CD14-positive monocyte (primary cell): Measurements from ENCODE around the gene SCAP. TPM values are rescaled to one million over a fixed set of nuclear protein-coding genes. Genes with fewer than 3 reads are reported as not detected.

ENCODE experiments used
- DNase-seq, 3 donors: peaks; one replicate each; pipeline ENCODE4 v3.0.0-alpha.2; 2011 to 2022
- H2AFZ ChIP-seq: 2 replicates; pipeline ENCODE4 v1.6.0; 2012; ENCODE audit warnings: mild to moderate bottlenecking, low read depth, low read length, inconsistent platforms; ENCODE audit not compliant: insufficient read depth, poor library complexity, severe bottlenecking
- H3K27ac ChIP-seq, 2 donors: 1 replicate in 1 of 2; 2 replicates in 1 of 2; pipeline ENCODE4 v1.5.1; 2012 to 2013; ENCODE audit warnings: low read length in 2 of 2, control low read depth in 1 of 2, inconsistent platforms in 1 of 2, low read depth in 1 of 2, mild to moderate bottlenecking in 1 of 2
- H3K27me3 ChIP-seq, 2 donors: one replicate each; pipeline versions ENCODE4 v1.6.0 to v1.6.1; 2011 to 2013; ENCODE audit warnings: low read length in 2 of 2; ENCODE audit not compliant: control insufficient read depth in 2 of 2, insufficient read depth in 2 of 2
- H3K36me3 ChIP-seq, 2 donors: replicated peaks in 1 of 2; 1 replicate in 1 of 2; 2 replicates in 1 of 2; pipeline versions ENCODE4 v1.5.1 to v1.6.1; 2012 to 2013; ENCODE audit warnings: low read length in 2 of 2, control low read depth in 1 of 2, inconsistent platforms in 1 of 2, mild to moderate bottlenecking in 1 of 2; ENCODE audit not compliant: insufficient read depth in 2 of 2, control insufficient read depth in 1 of 2
- H3K4me1 ChIP-seq, 2 donors: 1 replicate in 1 of 2; 2 replicates in 1 of 2; pipeline versions ENCODE4 v1.5.1 to v1.6.1; 2012 to 2013; ENCODE audit warnings: low read length in 2 of 2, control low read depth in 1 of 2, inconsistent platforms in 1 of 2, mild to moderate bottlenecking in 1 of 2, moderate library complexity in 1 of 2; ENCODE audit not compliant: insufficient read depth in 2 of 2, control insufficient read depth in 1 of 2
- H3K4me2 ChIP-seq: replicated peaks from 2 replicates; pipeline ENCODE3; 2012; ENCODE audit warnings: low read length, moderate library complexity, mild to moderate bottlenecking; ENCODE audit not compliant: poor library complexity, severe bottlenecking; ENCODE audit errors: extremely low read depth
- H3K4me3 ChIP-seq, 3 experiments: fragments of 200-600 bp in 1 of 3; sonication (generic) in 1 of 3; replicated peaks in 1 of 3; 1 replicate in 2 of 3; 2 replicates in 1 of 3; pipeline ENCODE4 v1.5.1; 2011 to 2013; ENCODE audit warnings: low read length in 3 of 3, mild to moderate bottlenecking in 3 of 3, control low read depth in 2 of 3, low read depth in 2 of 3, inconsistent platforms in 1 of 3, moderate library complexity in 1 of 3
- H3K79me2 ChIP-seq: 2 replicates; pipeline ENCODE4 v1.6.0; 2012; ENCODE audit warnings: mild to moderate bottlenecking, control low read depth, inconsistent platforms, low read length, moderate library complexity; ENCODE audit not compliant: insufficient read depth
- H3K9ac ChIP-seq: 2 replicates; pipeline ENCODE4 v1.6.0; 2017; ENCODE audit warnings: low read length, mild to moderate bottlenecking; ENCODE audit not compliant: insufficient read depth, poor library complexity, severe bottlenecking
- H3K9me3 ChIP-seq, 2 donors: replicated peaks in 1 of 2; 1 replicate in 1 of 2; 2 replicates in 1 of 2; pipeline versions ENCODE4 v1.5.1 to v1.6.1; 2012 to 2013; ENCODE audit warnings: low read length in 2 of 2, control low read depth in 1 of 2; ENCODE audit not compliant: control insufficient read depth in 1 of 2, insufficient read depth in 1 of 2
- H4K20me1 ChIP-seq: 2 replicates; pipeline ENCODE4 v1.6.0; 2012; ENCODE audit warnings: mild to moderate bottlenecking, low read length, control low read depth, moderate library complexity; ENCODE audit not compliant: insufficient read depth
- H3K27ac Mint-ChIP-seq, 7 donors: one replicate each; pipeline ENCODE4 v1.8.0; 2020; ENCODE audit warnings: mild to moderate bottlenecking in 7 of 7, mixed read lengths in 7 of 7, moderate library complexity in 6 of 7, inconsistent platforms in 2 of 7
- H3K27me3 Mint-ChIP-seq, 3 donors: one replicate each; pipeline ENCODE4 v1.8.0; 2021 to 2022; ENCODE audit warnings: low read depth in 3 of 3, mild to moderate bottlenecking in 3 of 3, mixed read lengths in 3 of 3, moderate library complexity in 3 of 3, inconsistent platforms in 1 of 3
- H3K36me3 Mint-ChIP-seq, 2 donors: one replicate each; pipeline ENCODE4 v1.8.0; 2020; ENCODE audit warnings: mixed read lengths in 2 of 2, inconsistent platforms in 1 of 2, mild to moderate bottlenecking in 1 of 2
- H3K4me1 Mint-ChIP-seq: one replicate; pipeline ENCODE4 v1.8.0; 2020; ENCODE audit warnings: mild to moderate bottlenecking, mixed read lengths
- H3K4me3 Mint-ChIP-seq, 2 donors: one replicate each; pipeline ENCODE4 v1.8.0; 2020; ENCODE audit warnings: mild to moderate bottlenecking in 2 of 2, mixed read lengths in 2 of 2, moderate library complexity in 1 of 2
- H3K9me3 Mint-ChIP-seq, 7 donors: one replicate each; pipeline ENCODE4 v1.8.0; 2020 to 2022; ENCODE audit warnings: mixed read lengths in 7 of 7, mild to moderate bottlenecking in 6 of 7, moderate library complexity in 6 of 7, inconsistent platforms in 2 of 7
- WGBS: methylation state at CpG from one replicate; pipeline ENCODE4 v1.1.5; 2013; ENCODE audit warnings: missing lambda C conversion rate; ENCODE audit not compliant: insufficient coverage; 5-methylcytosine and 5-hydroxymethylcytosine counted together
- intact Hi-C, 2 donors: fragments of 100-400 bp; cut with micrococcal nuclease; formaldehyde crosslinking; loops; one replicate each; pipeline versions ENCODE4 v1.15.0 to v1.15.1; 2023
- polyA plus RNA-seq, 3 donors: library from polyadenylated mRNA; depleted of rRNA in 1 of 3; unstranded in 2 of 3; stranded (reverse) in 1 of 3; fragments of 300-500 nt in 2 of 3; fragments of >200 nt in 1 of 3; fragmentation: Illumina TruSeq in 2 of 3; gene quantifications; 1 replicate in 2 of 3; 2 replicates in 1 of 3; pipeline ENCODE4 v1.2.3, GENCODE V29; 2012 to 2021
- TF ChIP-seq, protein P1 (sequence below): fragments of 200-600 bp; IDR thresholded peaks from one replicate; pipeline ENCODE4 v1.8.0; 2022; ENCODE audit warnings: antibody characterized with exemption, mild to moderate bottlenecking

Gene SCAP
- polyA plus RNA-seq, 3 donors, result 26.3 to 27.8 (median 27.7) TPM

DNA sequence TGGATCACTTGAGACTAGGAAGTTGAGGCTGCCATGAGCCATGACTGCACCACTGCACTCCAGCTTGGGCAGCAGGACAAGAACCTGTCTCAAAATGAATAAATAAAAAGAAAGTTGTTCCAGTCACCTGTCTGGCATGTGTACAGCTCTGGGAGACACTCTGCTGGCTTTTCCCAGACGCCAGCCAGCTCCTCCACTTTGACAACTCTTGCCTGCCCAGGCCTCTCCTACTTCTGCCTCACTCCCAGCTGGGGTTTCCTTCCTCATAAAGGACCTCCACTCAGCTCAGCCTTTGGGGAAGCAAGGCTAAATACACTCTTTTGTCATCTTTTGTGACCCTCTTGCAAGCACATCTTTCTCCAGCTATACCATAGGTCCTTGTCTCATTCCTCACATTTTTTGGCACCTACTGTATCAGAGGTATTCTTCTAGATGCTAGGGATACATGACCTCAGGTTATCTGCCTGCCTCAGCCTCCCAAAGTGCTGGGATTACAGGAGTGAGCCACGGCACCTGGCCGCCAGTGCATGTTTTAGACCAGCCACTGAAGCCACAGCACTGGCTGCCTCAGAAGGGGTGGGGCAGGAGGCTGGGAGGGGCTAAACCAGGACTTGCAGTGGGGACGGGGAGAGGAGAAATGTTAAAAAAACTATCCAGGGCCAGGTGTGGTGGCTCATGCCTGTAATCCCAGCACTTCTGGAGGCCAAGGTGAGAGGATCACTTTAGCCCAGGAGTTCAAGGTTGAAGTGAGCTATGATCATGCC is 47.8 kb upstream of the SCAP start:
- H3K4me3 Mint-ChIP-seq, result no peak overlapping the region
- H3K4me1 Mint-ChIP-seq, result peaks cover 11% of the 10 kb centered on the region
- H3K27me3 Mint-ChIP-seq, result peaks cover 0 to 5% (median 0%) of the 10 kb centered on the region in 3 donors
- peak overlapping the region in 1 of 7 donors; percentile 72 for H3K27ac Mint-ChIP-seq
- H3K9me3 Mint-ChIP-seq, result peaks cover 0 to 6% (median 4%) of the 10 kb centered on the region in 7 donors
- Histone ChIP-seq H3K9me3 (no peaks in the 10 kb centered on the region), H3K79me2 (no peaks in the 10 kb centered on the region), H3K27ac (no peak overlapping the region), H3K27me3 (no peaks in the 10 kb centered on the region), H2AFZ (peak overlapping the region; percentile 26), H3K4me3 (no peak overlapping the region), H3K4me1 (peaks cover 4 to 8% of the 10 kb centered on the region in 2 donors), H3K36me3 (no peaks in the 10 kb centered on the region), H4K20me1 (no peaks in the 10 kb centered on the region), H3K9ac (no peak overlapping the region), H3K4me2 (no peak overlapping the region)
- TF ChIP-seq, protein P1, sequence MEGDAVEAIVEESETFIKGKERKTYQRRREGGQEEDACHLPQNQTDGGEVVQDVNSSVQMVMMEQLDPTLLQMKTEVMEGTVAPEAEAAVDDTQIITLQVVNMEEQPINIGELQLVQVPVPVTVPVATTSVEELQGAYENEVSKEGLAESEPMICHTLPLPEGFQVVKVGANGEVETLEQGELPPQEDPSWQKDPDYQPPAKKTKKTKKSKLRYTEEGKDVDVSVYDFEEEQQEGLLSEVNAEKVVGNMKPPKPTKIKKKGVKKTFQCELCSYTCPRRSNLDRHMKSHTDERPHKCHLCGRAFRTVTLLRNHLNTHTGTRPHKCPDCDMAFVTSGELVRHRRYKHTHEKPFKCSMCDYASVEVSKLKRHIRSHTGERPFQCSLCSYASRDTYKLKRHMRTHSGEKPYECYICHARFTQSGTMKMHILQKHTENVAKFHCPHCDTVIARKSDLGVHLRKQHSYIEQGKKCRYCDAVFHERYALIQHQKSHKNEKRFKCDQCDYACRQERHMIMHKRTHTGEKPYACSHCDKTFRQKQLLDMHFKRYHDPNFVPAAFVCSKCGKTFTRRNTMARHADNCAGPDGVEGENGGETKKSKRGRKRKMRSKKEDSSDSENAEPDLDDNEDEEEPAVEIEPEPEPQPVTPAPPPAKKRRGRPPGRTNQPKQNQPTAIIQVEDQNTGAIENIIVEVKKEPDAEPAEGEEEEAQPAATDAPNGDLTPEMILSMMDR, result no peak
- DNase-seq, result no peak
- H3K36me3 Mint-ChIP-seq, result no peaks in the 10 kb centered on the region
- intact Hi-C loops, result loop anchor here in 1 of 2 donors (5.0 kb wide), 1 partner anchor 279 kb away; the partner anchor contains the start of gene DHX30
- 33% methylated on average over 3 of the region's 4 CpGs for WGBS

DNA sequence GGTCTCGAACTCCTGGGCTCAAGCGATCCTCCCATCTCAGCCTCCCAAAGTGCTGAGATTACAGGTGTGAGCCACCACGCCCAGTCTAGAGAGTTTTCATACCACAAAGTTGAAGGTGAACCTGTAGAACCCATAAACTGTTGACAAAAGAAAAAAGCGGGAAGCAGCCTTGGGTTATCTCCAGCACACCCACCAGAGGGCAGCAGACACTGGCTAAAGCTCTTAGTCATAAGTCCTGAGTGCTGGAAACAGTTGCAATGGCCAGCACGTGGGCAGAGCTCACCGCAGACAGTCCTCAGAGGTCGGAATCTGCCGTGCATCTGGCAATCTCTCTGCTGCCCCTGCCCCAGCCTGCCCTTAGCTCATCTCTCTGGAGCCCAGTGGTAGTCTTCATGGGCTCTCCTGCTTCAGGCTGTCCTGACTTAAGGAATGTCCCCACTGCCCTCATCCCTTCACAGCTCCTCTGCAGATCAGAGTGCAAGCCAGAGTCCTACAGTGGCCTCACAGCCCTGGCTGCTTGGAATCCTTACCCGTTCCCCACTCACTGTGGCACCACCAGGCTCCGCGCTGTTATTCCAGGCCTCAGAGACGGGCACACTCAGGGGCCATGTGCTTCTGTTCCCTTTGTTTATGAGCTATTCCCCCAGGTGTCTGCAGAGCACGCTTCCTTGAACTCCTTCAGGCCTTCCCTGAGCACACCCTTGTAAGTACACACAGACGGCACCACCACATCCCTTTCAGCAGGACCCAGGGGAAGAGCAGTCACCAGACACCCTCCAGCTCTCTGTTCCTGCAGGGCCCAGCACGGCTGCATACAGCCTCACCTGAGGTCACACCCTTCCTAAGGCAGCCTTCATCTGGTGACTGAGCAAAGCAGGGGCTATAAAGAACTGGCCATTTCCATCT is 46.6 kb upstream of the SCAP start:
- Mint-ChIP-seq H3K4me1 (peaks cover 16% of the 10 kb centered on the region), H3K27ac (peak overlapping the region in 1 of 7 donors; percentile 67), H3K9me3 (peaks cover 0 to 4% (median 0%) of the 10 kb centered on the region in 7 donors)

More for the DNA sequence above, 46.6 kb upstream of the SCAP start:
- Histone ChIP-seq H2AFZ (peak overlapping the region; percentile 70), H3K79me2 (no peaks in the 10 kb centered on the region), H4K20me1 (no peaks in the 10 kb centered on the region), H3K4me1 (peaks cover 4 to 8% of the 10 kb centered on the region in 2 donors), H3K27ac (no peak overlapping the region), H3K4me3 (no peak overlapping the region), H3K4me2 (no peak overlapping the region), H3K9me3 (no peaks in the 10 kb centered on the region), H3K36me3 (no peaks in the 10 kb centered on the region), H3K27me3 (no peaks in the 10 kb centered on the region), H3K9ac (no peak overlapping the region)
- H3K4me3 Mint-ChIP-seq, result no peak overlapping the region
- DNase-seq, result peak; percentile 77 to 92 (median 87)
- whole genome bisulfite sequencing, result 47% methylated on average over 12 of the region's 15 CpGs
- peaks cover 0 to 5% (median 0%) of the 10 kb centered on the region in 3 donors for H3K27me3 Mint-ChIP-seq
- intact Hi-C loops, result loop anchor here in 1 of 2 donors (5.0 kb wide), 1 partner anchor 280 kb away; the partner anchor contains the start of gene DHX30
- H3K36me3 Mint-ChIP-seq, result no peaks in the 10 kb centered on the region
- TF ChIP-seq, protein P1, result peak; percentile 80
